Dermis blood vessel endothelial cell (primary cell): Measurements from ENCODE around the gene FER. TPM values are rescaled to one million over a fixed set of nuclear protein-coding genes. Genes with fewer than 3 reads are reported as not detected.
"Not testable (repeated sequence)": the region's sequence is repeated elsewhere in the genome, so short reads cannot be mapped to it uniquely, and the experiment has no call there.

Experiments used
- DNase-seq: peaks from one replicate; pipeline ENCODE4 v3.0.0; 2010
- total RNA-seq: library from RNA; depleted of rRNA; stranded (reverse); fragments of >200 nt; gene quantifications from 2 replicates; pipeline ENCODE4 v1.2.3, GENCODE V29; 2014

Gene FER
- total RNA-seq, 1 donor from 2014 or later = 29.1 TPM

GRCh38 chr5:108884736-108885135, 137.0 kb downstream of the FER start:
- DNase-seq = peak; percentile 95

GRCh38 chr5:108898257-108898656, 150.6 kb downstream of the FER start:
- DNase-seq = no peak

- no peak for DNase-seq
Measured at GRCh38 chr5:108898707-108899106, 151.0 kb downstream of the FER start.

- DNase-seq = not testable (repeated sequence)
Measured at GRCh38 chr5:108899244-108899643, 151.5 kb downstream of the FER start.

GRCh38 chr5:108900668-108901067, 153.0 kb downstream of the FER start:
- DNase-seq = no peak

GRCh38 chr5:108905805-108906204, 158.1 kb downstream of the FER start:
- DNase-seq = no peak

GRCh38 chr5:108910627-108911026, 162.9 kb downstream of the FER start:
- no peak for DNase-seq

- DNase-seq = no peak
Measured at GRCh38 chr5:108911055-108911454, 163.4 kb downstream of the FER start.

- DNase-seq = peak; percentile 30
Measured at GRCh38 chr5:108917596-108917995, 169.9 kb downstream of the FER start.

GRCh38 chr5:108919591-108920326, 172.1 kb downstream of the FER start:
- peak; percentile 36 for DNase-seq

GRCh38 chr5:108924457-108924961, 176.8 kb downstream of the FER start:
- DNase-seq = no peak

GRCh38 chr5:108925073-108925472, 177.4 kb downstream of the FER start:
- no peak for DNase-seq

- DNase-seq = no peak
Measured at GRCh38 chr5:108930107-108930506, 182.4 kb downstream of the FER start.

- DNase-seq = no peak
Measured at GRCh38 chr5:108935611-108936010, 187.9 kb downstream of the FER start.

GRCh38 chr5:108937221-108937620, 189.5 kb downstream of the FER start:
- no peak for DNase-seq

- DNase-seq = no peak
Measured at GRCh38 chr5:108940506-108940905, 192.8 kb downstream of the FER start.

GRCh38 chr5:108941746-108942145, 194.0 kb downstream of the FER start:
- DNase-seq = no peak

GRCh38 chr5:108942701-108943100, 195.0 kb downstream of the FER start:
- DNase-seq = no peak

GRCh38 chr5:108945094-108945493, 197.4 kb downstream of the FER start:
- no peak for DNase-seq

- DNase-seq = no peak
Measured at GRCh38 chr5:108946008-108946407, 198.3 kb downstream of the FER start.

- DNase-seq = no peak
Measured at GRCh38 chr5:108947164-108947563, 199.5 kb downstream of the FER start.

GRCh38 chr5:108950276-108950675, 202.6 kb downstream of the FER start:
- DNase-seq = no peak

- no peak for DNase-seq
Measured at GRCh38 chr5:108953940-108954339, 206.2 kb downstream of the FER start.

- DNase-seq = no peak
Measured at GRCh38 chr5:108957333-108957732, 209.6 kb downstream of the FER start.

- no peak for DNase-seq
Measured at GRCh38 chr5:108966910-108967309, 219.2 kb downstream of the FER start.
